Type B pancreatic cell (in vitro differentiated cells): Measurements from ENCODE around the gene ZSWIM4. TPM values are rescaled to one million over a fixed set of nuclear protein-coding genes. Genes with fewer than 3 reads are reported as not detected.
A peak's percentile ranks its signal among the peaks of the same experiment; 100 is the strongest.

Source experiments
- DNase-seq: peaks from one replicate; pipeline ENCODE4 v3.0.0; 2021; ENCODE audit warnings: mixed read lengths; ENCODE audit not compliant: unreplicated experiment; ENCODE audit errors: extremely low spot score
- H3K27ac Mint-ChIP-seq: 2 replicates; pipeline ENCODE4 v1.8.0; 2021; ENCODE audit warnings: mild to moderate bottlenecking, mixed read lengths
- H3K27me3 Mint-ChIP-seq: 2 replicates; pipeline ENCODE4 v1.8.0; 2021; ENCODE audit warnings: mixed read lengths
- H3K36me3 Mint-ChIP-seq: 2 replicates; pipeline ENCODE4 v1.8.0; 2021; ENCODE audit warnings: mixed read lengths
- H3K4me1 Mint-ChIP-seq: one replicate; pipeline ENCODE4 v1.8.0; 2021; ENCODE audit warnings: mixed read lengths; ENCODE audit not compliant: unreplicated experiment
- H3K4me3 Mint-ChIP-seq: 2 replicates; pipeline ENCODE4 v1.8.0; 2021; ENCODE audit warnings: mild to moderate bottlenecking, mixed read lengths
- H3K9me3 Mint-ChIP-seq: 2 replicates; pipeline ENCODE4 v1.8.0; 2021; ENCODE audit warnings: mixed read lengths
- total RNA-seq: library from RNA; stranded (reverse); gene quantifications from 2 replicates; pipeline ENCODE4 v1.2.1, GENCODE V29; 2021; ENCODE audit warnings: low replicate concordance
- TF ChIP-seq, protein P1 (sequence below): fragments of 200-600 bp; sonication (generic); conservative IDR thresholded peaks from 2 replicates; pipeline ENCODE4 v1.5.0; 2021; ENCODE audit warnings: antibody characterized with exemption, mild to moderate bottlenecking

Gene ZSWIM4
- total RNA-seq, 1 donor from 2014 or later, result 15.0 TPM

GRCh38 chr19:13799669-13800068 lies 4.4 kb downstream of the ZSWIM4 start:
- Mint-ChIP-seq H3K36me3 (peaks cover 4% of the 10 kb centered on the region), H3K4me1 (peaks cover 15% of the 10 kb centered on the region), H3K27ac (no peak overlapping the region), H3K4me3 (no peak overlapping the region), H3K27me3 (no peaks in the 10 kb centered on the region), H3K9me3 (no peaks in the 10 kb centered on the region)
- TF ChIP-seq, protein P1, sequence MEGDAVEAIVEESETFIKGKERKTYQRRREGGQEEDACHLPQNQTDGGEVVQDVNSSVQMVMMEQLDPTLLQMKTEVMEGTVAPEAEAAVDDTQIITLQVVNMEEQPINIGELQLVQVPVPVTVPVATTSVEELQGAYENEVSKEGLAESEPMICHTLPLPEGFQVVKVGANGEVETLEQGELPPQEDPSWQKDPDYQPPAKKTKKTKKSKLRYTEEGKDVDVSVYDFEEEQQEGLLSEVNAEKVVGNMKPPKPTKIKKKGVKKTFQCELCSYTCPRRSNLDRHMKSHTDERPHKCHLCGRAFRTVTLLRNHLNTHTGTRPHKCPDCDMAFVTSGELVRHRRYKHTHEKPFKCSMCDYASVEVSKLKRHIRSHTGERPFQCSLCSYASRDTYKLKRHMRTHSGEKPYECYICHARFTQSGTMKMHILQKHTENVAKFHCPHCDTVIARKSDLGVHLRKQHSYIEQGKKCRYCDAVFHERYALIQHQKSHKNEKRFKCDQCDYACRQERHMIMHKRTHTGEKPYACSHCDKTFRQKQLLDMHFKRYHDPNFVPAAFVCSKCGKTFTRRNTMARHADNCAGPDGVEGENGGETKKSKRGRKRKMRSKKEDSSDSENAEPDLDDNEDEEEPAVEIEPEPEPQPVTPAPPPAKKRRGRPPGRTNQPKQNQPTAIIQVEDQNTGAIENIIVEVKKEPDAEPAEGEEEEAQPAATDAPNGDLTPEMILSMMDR, result no peak
- DNase-seq, result no peak

DNA sequence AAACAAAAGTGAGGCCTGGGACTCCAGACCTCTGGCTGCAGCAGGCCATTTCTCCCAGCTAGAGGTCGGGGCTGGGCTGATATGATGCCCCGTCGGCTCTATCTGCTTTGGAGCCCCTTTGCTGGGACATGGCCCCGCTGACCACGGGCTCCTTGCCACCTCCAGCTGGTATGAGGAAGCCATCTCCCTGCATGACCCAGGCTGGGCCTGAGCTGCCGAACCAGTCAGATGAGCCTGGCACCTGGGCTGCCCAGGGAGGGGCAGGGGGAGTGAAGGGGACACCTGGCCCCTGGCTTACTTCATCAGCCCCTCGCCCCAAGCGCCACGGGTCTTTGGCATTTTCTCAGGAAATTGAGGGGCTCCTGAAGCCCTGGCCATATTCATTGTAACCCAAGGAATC lies 7.8 kb downstream of the ZSWIM4 start:
- no peak for DNase-seq

GRCh38 chr19:13804830-13805683 lies 9.8 kb downstream of the ZSWIM4 start:
- no peaks in the 10 kb centered on the region for H3K4me1 Mint-ChIP-seq
- DNase-seq, result no peak
- H3K36me3 Mint-ChIP-seq, result peaks cover 8% of the 10 kb centered on the region
- H3K27ac Mint-ChIP-seq, result no peak overlapping the region
- H3K9me3 Mint-ChIP-seq, result no peaks in the 10 kb centered on the region
- H3K4me3 Mint-ChIP-seq, result no peak overlapping the region
- TF ChIP-seq, protein P1, result peak; percentile 58
- H3K27me3 Mint-ChIP-seq, result no peaks in the 10 kb centered on the region

More for the DNA sequence above, 7.8 kb downstream of the ZSWIM4 start:
- TF ChIP-seq, protein P1, result no peak
- Mint-ChIP-seq H3K9me3 (no peaks in the 10 kb centered on the region), H3K4me1 (no peaks in the 10 kb centered on the region), H3K27me3 (no peaks in the 10 kb centered on the region), H3K27ac (no peak overlapping the region), H3K4me3 (no peak overlapping the region), H3K36me3 (peaks cover 8% of the 10 kb centered on the region)

DNA sequence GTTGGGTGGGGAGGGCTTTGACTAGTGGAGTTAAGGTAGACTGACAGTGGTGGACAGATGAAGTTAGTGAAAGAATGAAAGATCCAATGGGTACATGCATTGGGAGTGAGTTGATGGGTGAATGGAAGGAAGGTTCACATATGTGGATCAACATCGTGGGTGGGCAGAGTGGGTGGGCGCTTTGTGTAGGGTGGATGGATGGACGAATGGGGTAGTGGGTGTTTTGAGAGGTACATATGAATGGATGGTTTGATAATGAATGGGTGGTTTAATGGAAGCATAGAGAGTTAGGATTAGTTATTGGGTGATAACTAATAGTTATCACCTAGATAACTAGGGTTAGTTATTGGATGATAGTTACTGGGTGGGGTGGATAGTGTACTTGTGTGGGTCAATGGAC lies 11.5 kb downstream of the ZSWIM4 start:
- no peaks in the 10 kb centered on the region for H3K4me1 Mint-ChIP-seq
- no peaks in the 10 kb centered on the region for H3K27me3 Mint-ChIP-seq
- no peaks in the 10 kb centered on the region for H3K9me3 Mint-ChIP-seq
- TF ChIP-seq, protein P1, result no peak
- no peak for DNase-seq
- no peak overlapping the region for H3K4me3 Mint-ChIP-seq
- no peak overlapping the region for H3K27ac Mint-ChIP-seq
- peaks cover 4% of the 10 kb centered on the region for H3K36me3 Mint-ChIP-seq

- H3K4me1 Mint-ChIP-seq, result no peaks in the 10 kb centered on the region
- no peak overlapping the region for H3K27ac Mint-ChIP-seq
- TF ChIP-seq, protein P1, result no peak
- no peaks in the 10 kb centered on the region for H3K27me3 Mint-ChIP-seq
- H3K9me3 Mint-ChIP-seq, result no peaks in the 10 kb centered on the region
- DNase-seq, result no peak
- H3K4me3 Mint-ChIP-seq, result no peak overlapping the region
- H3K36me3 Mint-ChIP-seq, result peaks cover 4% of the 10 kb centered on the region
Observed at GRCh38 chr19:13807421-13808021, 12.3 kb downstream of the ZSWIM4 start.
